Activated naive CD8-positive, alpha-beta T cell treated with anti-CD3 and anti-CD28 coated beads, Interleukin-2, amount 50 U/mL, for 24 hours (primary cell): Measurements from ENCODE around the gene NHLRC2.
"Not testable (repeated sequence)": the region's sequence is repeated elsewhere in the genome, so short reads cannot be mapped to it uniquely, and the experiment has no call there.

Experiments
- ATAC-seq: fragments of 150-1000 bp; cut with Tn5 transposase; one replicate; pipeline ENCODE4 v1.10.0; 2021
- DNase-seq: peaks from one replicate; pipeline ENCODE4 v3.0.0; 2021
- H3K27ac Mint-ChIP-seq: one replicate; pipeline ENCODE4 v1.8.0; 2021; ENCODE audit warnings: mild to moderate bottlenecking, mixed read lengths
- H3K27me3 Mint-ChIP-seq: one replicate; pipeline ENCODE4 v1.8.0; 2021; ENCODE audit warnings: mixed read lengths
- H3K36me3 Mint-ChIP-seq: one replicate; pipeline ENCODE4 v1.8.0; 2021; ENCODE audit warnings: low read depth, mixed read lengths
- H3K4me1 Mint-ChIP-seq: one replicate; pipeline ENCODE4 v1.8.0; 2021; ENCODE audit warnings: mixed read lengths
- H3K4me3 Mint-ChIP-seq: one replicate; pipeline ENCODE4 v1.8.0; 2021; ENCODE audit warnings: mild to moderate bottlenecking, moderate library complexity, mixed read lengths
- H3K9me3 Mint-ChIP-seq: one replicate; pipeline ENCODE4 v1.8.0; 2021; ENCODE audit warnings: mixed read lengths

Gene NHLRC2

DNA sequence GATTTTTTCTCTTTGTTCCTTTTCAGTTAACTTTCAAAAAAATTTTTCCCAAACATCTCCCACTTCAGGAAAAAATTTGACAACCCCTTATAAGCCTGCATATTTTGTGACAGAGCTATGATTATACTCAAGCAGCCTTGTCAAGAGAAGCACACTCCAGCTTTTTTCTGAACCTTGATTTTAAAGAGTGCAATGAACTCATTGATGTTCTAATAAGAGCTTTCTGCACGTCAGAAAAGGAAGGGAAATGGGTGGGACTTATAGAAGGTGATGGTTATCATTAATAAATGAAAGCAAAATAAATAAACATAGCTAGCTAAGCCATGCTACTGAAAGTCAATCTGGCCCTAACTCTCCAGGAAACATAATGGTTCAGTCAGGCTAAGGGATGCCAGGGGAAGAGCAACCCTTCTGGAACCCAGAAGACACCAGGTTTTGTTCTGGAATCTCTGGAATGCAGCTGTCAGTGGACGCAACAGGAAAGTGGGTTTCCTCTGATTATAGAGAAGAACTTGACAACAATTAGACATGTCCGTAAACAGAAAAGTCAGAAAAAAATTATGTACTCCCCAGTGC, 76.1 kb downstream of the NHLRC2 start:
- Mint-ChIP-seq H3K27ac (no peak overlapping the region), H3K4me1 (no peaks in the 10 kb centered on the region)

DNA sequence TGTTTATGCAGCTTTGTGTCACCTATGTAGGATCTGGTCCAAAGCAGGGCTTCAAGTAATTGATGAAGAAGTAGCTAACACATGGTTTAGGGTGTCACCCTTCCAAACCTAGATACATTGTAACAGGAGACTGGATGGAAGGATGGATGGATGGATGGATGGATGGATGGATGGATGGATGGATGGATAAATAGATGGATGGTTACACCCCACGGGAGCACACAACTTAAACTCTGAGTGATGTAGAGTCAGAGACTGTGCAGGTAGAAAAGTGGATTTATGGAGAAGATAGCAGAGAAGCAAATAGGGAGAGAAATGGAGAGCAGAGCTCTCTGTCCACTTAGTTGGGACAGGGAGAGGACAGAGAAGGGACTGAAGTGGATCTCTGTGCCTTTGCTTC, 78.4 kb downstream of the NHLRC2 start:
- Mint-ChIP-seq H3K27me3 (peaks cover 8% of the 10 kb centered on the region), H3K36me3 (no peaks in the 10 kb centered on the region), H3K27ac (no peak overlapping the region), H3K4me1 (no peaks in the 10 kb centered on the region), H3K9me3 (no peaks in the 10 kb centered on the region), H3K4me3 (no peak overlapping the region)
- DNase-seq (no peak), ATAC-seq (no peak)

More for the DNA sequence above, 76.1 kb downstream of the NHLRC2 start:
- H3K4me3 Mint-ChIP-seq = no peak overlapping the region
- DNase-seq (no peak), ATAC-seq (no peak)
- H3K27me3 Mint-ChIP-seq = peaks cover 16% of the 10 kb centered on the region
- peaks cover 6% of the 10 kb centered on the region for H3K9me3 Mint-ChIP-seq
- no peaks in the 10 kb centered on the region for H3K36me3 Mint-ChIP-seq

DNA sequence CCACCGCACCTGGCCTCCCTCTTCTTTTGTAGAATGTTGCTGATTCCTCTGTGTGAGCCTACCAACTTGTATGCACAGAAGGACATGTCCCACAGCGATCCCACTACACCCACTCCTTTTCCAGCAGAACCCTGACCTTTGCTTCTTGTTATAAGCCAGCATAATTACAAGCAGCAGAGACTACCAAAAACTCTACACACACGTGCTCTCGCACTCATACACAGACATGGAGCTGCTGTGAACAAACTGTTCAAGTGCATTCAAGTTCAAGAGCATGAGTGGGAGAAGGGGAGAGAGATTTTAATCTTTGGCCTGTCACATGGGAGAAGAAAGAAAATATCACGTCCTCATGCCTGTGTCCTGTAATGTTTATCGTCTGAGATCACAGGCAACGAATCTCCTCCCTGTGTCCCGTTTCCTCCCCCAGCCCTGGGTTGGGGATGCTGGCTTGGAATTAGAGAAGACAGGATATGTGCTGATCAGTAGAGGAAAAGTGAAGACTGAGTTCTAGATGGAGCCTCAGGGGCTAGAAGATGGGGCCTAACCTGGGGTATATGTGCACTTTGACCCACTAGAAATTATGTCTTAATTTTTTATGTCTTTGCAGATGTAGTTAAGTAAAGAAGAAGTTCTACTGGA, 79.6 kb downstream of the NHLRC2 start:
- Mint-ChIP-seq H3K9me3 (no peaks in the 10 kb centered on the region), H3K27ac (no peak overlapping the region), H3K36me3 (no peaks in the 10 kb centered on the region), H3K4me1 (no peaks in the 10 kb centered on the region), H3K4me3 (no peak overlapping the region), H3K27me3 (peaks cover 11% of the 10 kb centered on the region)
- DNase-seq (no peak), ATAC-seq (no peak)

DNA sequence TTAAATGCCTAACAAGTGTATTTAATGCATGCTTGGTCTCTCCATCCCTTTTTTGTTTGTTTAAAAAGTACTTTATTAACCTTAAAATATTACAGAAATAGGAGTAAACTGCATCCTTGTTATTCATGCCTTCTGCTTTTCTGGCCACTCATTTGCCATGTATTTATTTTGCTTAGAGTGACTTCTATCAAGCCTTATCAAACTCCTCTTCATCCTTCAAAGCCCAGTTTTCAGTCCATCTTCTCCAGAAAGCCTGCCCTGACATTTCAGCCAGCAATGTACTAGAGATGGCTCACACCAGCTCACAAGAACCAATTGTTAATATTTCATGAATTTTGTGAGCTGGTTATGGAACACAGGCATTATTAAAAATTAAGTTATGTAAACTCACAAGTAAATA, 82.8 kb downstream of the NHLRC2 start:
- ATAC-seq (no peak), DNase-seq (no peak)
- peaks cover 11% of the 10 kb centered on the region for H3K27me3 Mint-ChIP-seq
- H3K27ac Mint-ChIP-seq = no peak overlapping the region
- H3K9me3 Mint-ChIP-seq = no peaks in the 10 kb centered on the region
- no peaks in the 10 kb centered on the region for H3K4me1 Mint-ChIP-seq
- H3K36me3 Mint-ChIP-seq = no peaks in the 10 kb centered on the region
- H3K4me3 Mint-ChIP-seq = no peak overlapping the region

DNA sequence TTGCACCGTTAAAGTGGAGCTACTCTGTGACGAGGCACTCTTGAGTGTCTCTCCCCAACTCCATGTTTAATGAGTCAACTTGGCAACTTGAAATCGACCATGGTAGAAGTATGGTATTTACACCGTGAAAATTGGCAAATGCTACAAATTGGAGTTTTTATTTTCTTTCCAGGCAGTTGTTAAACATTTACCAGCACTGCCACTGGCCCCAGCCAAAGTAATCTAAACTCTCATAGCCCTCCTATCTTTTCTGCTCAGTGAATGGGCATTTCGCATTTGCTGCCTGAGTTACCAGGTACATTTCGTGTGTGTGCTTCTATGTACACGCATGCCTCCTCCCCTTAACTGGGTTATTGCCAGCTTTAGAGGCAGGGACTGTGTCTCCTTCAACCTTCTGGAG, 83.3 kb downstream of the NHLRC2 start:
- peaks cover 9% of the 10 kb centered on the region for H3K27me3 Mint-ChIP-seq
- no peaks in the 10 kb centered on the region for H3K4me1 Mint-ChIP-seq
- no peak overlapping the region for H3K4me3 Mint-ChIP-seq
- no peak for ATAC-seq
- H3K36me3 Mint-ChIP-seq = no peaks in the 10 kb centered on the region
- no peak for DNase-seq
- H3K27ac Mint-ChIP-seq = no peak overlapping the region
- H3K9me3 Mint-ChIP-seq = no peaks in the 10 kb centered on the region

DNA sequence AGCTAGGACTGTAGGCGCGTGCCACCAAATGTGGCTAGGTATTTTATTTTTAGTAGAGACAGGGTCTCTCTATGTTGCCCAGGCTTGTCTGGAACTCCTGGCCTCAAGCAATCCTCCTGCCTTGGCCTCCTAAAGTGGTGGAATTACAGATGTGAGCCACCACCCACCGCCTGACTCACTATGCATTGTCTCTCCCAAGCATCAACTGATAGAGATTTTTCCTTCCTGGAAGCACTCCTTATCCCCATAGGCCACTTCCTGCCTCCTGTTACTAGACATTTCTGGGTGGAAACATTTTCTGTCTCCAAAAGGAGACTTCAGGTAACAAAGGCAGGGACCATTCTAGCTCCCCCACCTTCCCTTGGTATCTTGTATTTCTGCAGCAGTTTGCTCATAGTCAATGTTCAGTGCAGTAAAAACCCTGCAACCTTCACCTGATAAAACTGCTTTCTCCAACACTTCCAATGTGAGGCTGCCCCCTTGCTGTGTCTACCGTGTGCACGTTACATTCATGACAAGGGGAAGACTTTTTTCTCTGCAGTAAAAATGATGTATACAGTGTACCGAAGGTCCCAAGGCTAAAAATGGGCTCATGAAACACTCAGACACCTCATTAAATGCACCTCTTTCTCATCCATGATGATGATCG, 84.9 kb downstream of the NHLRC2 start:
- Mint-ChIP-seq H3K4me1 (no peaks in the 10 kb centered on the region), H3K4me3 (no peak overlapping the region), H3K36me3 (no peaks in the 10 kb centered on the region), H3K9me3 (no peaks in the 10 kb centered on the region), H3K27ac (no peak overlapping the region), H3K27me3 (peaks cover 7% of the 10 kb centered on the region)
- no peak for ATAC-seq
- DNase-seq = no peak

DNA sequence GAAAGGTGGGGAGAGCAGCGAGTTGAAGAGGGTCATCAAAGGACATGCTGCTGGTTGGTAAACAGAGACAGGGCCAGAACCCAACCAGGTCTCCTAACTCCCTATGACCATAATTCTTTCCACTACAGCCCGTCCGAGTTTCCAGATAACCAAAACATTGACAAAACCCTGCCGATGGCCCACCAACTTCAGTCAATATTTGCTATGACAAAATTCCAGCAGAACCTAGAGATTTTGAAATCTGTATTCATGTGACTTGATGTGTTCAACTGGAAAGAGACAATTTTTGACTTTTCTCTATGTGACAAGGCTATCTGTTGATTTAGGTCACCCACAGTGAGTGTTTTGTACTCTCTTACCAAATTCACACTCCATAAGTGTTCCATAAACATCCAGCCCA, 86.7 kb downstream of the NHLRC2 start:
- no peak for ATAC-seq
- DNase-seq = no peak
- Mint-ChIP-seq H3K9me3 (no peaks in the 10 kb centered on the region), H3K4me1 (no peaks in the 10 kb centered on the region), H3K4me3 (no peak overlapping the region), H3K27ac (no peak overlapping the region), H3K36me3 (no peaks in the 10 kb centered on the region), H3K27me3 (peaks cover 7% of the 10 kb centered on the region)

DNA sequence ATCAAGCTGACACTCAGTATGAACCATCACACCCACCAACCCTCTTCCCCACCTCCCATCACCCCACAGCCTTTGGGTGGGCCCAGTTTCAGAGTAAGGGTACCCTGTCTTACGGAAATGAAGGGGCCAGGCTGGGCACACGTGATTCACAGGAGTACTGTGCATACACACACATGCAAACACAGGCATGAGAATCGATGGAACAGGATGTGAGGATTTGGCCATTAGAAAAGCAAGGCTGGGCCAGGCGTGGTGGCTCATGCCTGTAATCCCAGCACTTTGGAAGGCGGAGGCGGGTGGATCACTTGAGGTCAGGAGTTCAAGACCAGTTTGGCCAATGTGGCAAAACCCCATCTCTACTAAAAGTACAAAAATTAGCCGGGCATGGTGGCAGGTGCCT, 88.7 kb downstream of the NHLRC2 start:
- DNase-seq, H3K36me3 Mint-ChIP-seq, H3K27ac Mint-ChIP-seq, H3K4me1 Mint-ChIP-seq, ATAC-seq, H3K9me3 Mint-ChIP-seq, H3K27me3 Mint-ChIP-seq, H3K4me3 Mint-ChIP-seq: not testable (repeated sequence)

DNA sequence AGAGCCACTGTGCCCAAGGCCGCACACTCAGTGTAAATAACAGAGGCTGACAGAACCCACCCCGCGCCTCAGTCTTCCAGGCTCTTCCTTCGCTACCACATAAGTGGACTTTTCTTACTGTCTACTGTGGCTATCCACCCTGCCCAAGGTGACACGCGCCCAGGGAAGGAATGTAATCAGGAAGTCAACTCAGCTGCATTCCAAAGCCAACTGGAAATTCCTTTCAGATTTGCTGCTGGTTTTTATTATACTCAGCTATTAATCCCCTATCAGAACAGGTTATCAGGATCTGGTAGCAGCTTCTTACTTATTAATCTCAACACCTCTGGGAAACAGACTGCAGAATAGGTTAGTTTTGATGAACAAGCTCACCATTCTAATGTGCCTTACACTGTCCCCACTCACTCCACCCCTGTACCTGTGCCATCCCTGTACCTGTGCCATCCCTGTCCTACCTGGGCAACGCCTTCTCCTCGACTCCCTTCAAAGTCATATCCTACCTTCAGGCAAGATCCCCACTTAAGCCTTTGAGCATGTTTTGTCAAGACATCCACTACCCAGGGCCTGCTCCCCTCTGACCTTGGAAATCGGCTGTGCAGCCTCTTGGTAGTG, 90.7 kb downstream of the NHLRC2 start:
- Mint-ChIP-seq H3K36me3 (no peaks in the 10 kb centered on the region), H3K27me3 (no peaks in the 10 kb centered on the region), H3K4me3 (no peak overlapping the region), H3K9me3 (no peaks in the 10 kb centered on the region), H3K4me1 (no peaks in the 10 kb centered on the region), H3K27ac (no peak overlapping the region)
- DNase-seq (no peak), ATAC-seq (no peak)

DNA sequence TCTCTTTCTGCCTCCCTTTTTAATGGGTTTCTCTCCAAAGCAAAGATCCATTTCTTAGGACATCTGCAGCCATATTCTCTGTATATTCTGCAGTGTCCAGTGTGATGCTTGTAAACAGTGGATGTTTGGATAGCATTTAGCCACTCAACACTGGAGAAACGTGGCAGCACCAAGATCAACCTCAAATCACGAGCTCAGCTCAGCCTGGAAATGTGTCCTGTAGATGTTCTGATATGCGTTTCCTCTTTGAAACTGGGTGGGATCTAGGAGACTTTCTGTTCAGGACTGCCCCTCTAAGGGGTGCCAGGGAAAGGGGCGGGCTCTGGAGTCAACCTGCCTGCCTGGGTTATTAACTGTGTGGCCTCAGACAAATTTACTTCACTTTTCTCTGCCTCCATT, 91.2 kb downstream of the NHLRC2 start:
- no peak for ATAC-seq
- H3K4me3 Mint-ChIP-seq = no peak overlapping the region

DNA sequence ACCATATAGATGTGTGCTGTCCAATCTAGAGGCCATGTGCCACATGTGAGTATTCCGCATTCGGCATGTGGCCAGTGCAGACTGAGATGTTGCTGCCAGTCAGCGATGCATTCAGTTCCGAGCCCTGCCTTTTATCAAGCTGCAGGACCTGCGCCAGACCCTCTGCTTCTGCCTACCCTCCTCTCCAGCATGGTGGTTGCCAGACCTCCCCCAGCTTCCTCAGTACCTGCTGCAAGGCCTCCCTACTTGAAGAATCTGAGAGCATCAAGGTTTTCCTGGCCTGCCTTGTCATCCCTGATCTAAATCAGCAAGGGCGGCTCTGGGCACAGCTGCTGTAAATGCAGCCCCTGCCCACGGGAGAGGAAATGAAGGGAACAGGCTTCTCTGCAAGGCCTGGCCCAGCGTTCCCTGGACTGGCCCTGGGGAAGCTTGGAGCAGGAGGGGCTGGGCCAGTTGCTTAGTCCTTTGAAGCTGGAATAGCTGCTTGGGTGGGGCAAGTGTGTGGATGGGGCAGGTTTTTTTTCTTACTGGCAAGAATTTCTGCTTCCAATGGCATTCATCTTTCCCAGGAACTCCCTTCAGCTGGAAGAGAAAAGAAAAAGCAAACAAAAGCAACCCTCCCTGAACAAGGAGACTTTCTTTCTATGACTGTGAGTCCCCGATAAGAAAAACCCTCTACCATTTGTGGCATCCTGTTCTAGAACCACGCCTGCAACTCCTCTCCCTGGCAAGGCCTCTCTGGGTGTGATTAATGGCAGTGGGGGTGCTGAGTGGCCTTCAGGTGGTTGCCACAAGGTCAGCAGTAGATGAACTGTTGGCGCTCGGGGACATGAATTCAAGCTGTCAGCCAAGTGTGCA, 93.0 kb downstream of the NHLRC2 start:
- Mint-ChIP-seq H3K27ac (no peak overlapping the region), H3K36me3 (no peaks in the 10 kb centered on the region), H3K27me3 (no peaks in the 10 kb centered on the region), H3K4me3 (no peak overlapping the region), H3K9me3 (no peaks in the 10 kb centered on the region), H3K4me1 (no peaks in the 10 kb centered on the region)
- no peak for DNase-seq
- no peak for ATAC-seq

More for the DNA sequence above, 91.2 kb downstream of the NHLRC2 start:
- Mint-ChIP-seq H3K27me3 (no peaks in the 10 kb centered on the region), H3K36me3 (no peaks in the 10 kb centered on the region), H3K27ac (no peak overlapping the region), H3K4me1 (no peaks in the 10 kb centered on the region), H3K9me3 (no peaks in the 10 kb centered on the region)
- no peak for DNase-seq

DNA sequence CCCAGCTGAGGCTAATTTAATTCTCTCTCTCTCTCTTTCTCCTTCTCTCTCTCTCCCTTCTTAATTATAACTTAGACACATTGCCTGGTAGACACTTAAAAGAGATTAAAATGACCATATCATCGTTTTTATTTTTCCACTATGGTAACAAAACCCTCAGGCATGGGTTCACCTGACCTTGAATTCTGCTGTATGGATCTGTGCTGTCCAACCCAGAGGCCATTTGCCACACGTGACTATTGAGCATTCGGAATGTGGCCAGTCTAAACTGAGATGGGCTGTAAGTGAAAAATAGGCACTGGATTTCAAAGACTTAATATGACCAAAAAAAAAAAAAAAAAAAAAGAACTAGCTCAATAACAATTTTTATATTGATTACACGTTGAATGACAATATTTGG, 93.6 kb downstream of the NHLRC2 start:
- no peaks in the 10 kb centered on the region for H3K27me3 Mint-ChIP-seq
- no peaks in the 10 kb centered on the region for H3K36me3 Mint-ChIP-seq
- H3K27ac Mint-ChIP-seq = no peak overlapping the region
- no peaks in the 10 kb centered on the region for H3K4me1 Mint-ChIP-seq
- DNase-seq (no peak), ATAC-seq (no peak)
- no peak overlapping the region for H3K4me3 Mint-ChIP-seq
- H3K9me3 Mint-ChIP-seq = no peaks in the 10 kb centered on the region

DNA sequence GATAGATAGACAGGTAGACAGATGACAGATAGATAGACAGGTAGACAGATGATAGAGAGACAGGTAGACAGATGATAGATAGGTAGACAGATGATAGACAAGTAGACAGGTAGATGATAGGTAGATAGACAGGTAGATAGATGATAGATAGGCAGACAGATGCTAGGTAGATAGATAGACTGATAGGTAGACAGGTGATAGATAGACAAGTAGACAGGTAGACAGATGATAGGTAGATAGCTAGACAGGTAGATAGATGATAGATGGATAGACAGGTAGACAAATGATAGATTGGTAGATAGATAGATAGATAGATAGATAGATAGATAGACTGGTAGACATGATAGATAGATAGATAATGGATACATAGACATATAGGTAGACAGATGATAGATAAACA, 95.8 kb downstream of the NHLRC2 start:
- no peak overlapping the region for H3K27ac Mint-ChIP-seq
- H3K9me3 Mint-ChIP-seq = no peaks in the 10 kb centered on the region
- no peak for ATAC-seq
- no peak overlapping the region for H3K4me3 Mint-ChIP-seq
- no peaks in the 10 kb centered on the region for H3K36me3 Mint-ChIP-seq
- H3K27me3 Mint-ChIP-seq = peaks cover 2% of the 10 kb centered on the region
- no peaks in the 10 kb centered on the region for H3K4me1 Mint-ChIP-seq
- DNase-seq = no peak

DNA sequence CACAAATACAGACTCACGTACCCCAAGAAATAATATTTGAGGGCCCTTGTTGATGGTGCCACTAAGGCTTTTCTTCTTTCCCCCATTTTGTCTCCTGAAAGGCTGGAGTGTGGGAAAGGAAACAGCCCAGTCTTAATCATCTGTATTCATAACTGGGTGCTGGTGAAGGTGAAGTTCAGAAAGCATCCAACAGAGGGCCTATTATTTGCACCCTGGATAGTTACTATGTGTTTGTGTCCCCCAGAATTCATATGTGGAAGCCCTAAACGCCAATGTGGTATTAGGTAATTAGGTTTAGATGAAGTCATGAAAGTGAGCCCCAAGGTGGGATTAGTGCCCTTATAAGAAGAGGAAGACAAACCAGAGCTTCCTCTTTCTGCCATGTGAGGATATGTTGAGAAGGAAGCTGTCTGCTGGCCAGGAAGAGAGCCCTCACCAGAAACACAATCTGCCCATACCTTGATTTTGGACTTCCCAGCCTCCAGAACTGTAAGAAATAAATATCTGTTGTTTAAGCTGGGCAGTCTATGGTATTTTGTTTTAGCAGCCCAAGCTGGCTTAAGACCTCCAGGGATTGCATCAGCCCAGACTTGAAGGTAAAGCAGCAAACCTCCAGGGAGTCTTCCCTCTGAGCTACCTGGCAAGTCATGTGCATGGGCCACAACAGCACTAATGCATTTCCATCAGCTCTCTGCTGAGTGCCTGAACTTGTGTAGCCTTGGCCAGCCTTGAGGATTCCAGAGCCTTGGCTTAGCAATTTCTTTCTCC, 99.2 kb downstream of the NHLRC2 start:
- no peak overlapping the region for H3K4me3 Mint-ChIP-seq
- H3K9me3 Mint-ChIP-seq = no peaks in the 10 kb centered on the region
- DNase-seq = no peak
- H3K4me1 Mint-ChIP-seq = peaks cover 8% of the 10 kb centered on the region
- H3K27ac Mint-ChIP-seq = no peak overlapping the region
- peak; percentile 10 for ATAC-seq
- H3K27me3 Mint-ChIP-seq = peaks cover 18% of the 10 kb centered on the region
- no peaks in the 10 kb centered on the region for H3K36me3 Mint-ChIP-seq
